GM12875 (cell line): ENCODE results near the gene CTRL.

Experiments
- H3K4me3 ChIP-seq: one replicate; pipeline ENCODE4 v1.5.1; 2011; ENCODE audit warnings: low read depth, low read length, control low read depth
- TF ChIP-seq, protein P1 (sequence below): IDR thresholded peaks from 2 replicates; pipeline ENCODE4 v1.5.1; 2011; ENCODE audit warnings: low read depth, mild to moderate bottlenecking, control low read depth, inconsistent platforms, low read length, moderate library complexity, borderline replicate concordance; ENCODE audit not compliant: insufficient read depth

Gene CTRL

DNA sequence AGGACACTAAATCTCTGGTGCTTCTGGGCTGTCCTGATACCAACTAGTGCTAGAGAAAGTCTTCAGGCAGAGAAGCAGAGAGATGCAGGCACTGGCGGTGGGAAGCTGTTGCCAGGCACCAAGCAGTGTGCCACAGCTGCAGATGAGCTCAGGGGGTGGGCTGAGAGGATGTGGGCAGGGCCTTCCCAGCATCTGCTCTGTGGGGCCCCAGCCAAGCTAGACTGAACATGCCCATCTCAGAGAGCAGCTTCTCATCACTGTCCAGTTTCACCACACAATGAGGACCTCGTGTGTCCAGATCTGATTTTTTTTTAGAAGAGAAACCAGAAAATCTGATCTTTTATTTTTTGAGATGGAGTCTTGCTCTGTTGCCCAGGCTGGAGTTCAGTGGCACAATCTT, 21.5 kb downstream of the CTRL start:
- H3K4me3 ChIP-seq: no peak overlapping the region
- TF ChIP-seq, protein P1, sequence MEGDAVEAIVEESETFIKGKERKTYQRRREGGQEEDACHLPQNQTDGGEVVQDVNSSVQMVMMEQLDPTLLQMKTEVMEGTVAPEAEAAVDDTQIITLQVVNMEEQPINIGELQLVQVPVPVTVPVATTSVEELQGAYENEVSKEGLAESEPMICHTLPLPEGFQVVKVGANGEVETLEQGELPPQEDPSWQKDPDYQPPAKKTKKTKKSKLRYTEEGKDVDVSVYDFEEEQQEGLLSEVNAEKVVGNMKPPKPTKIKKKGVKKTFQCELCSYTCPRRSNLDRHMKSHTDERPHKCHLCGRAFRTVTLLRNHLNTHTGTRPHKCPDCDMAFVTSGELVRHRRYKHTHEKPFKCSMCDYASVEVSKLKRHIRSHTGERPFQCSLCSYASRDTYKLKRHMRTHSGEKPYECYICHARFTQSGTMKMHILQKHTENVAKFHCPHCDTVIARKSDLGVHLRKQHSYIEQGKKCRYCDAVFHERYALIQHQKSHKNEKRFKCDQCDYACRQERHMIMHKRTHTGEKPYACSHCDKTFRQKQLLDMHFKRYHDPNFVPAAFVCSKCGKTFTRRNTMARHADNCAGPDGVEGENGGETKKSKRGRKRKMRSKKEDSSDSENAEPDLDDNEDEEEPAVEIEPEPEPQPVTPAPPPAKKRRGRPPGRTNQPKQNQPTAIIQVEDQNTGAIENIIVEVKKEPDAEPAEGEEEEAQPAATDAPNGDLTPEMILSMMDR: no peak

DNA sequence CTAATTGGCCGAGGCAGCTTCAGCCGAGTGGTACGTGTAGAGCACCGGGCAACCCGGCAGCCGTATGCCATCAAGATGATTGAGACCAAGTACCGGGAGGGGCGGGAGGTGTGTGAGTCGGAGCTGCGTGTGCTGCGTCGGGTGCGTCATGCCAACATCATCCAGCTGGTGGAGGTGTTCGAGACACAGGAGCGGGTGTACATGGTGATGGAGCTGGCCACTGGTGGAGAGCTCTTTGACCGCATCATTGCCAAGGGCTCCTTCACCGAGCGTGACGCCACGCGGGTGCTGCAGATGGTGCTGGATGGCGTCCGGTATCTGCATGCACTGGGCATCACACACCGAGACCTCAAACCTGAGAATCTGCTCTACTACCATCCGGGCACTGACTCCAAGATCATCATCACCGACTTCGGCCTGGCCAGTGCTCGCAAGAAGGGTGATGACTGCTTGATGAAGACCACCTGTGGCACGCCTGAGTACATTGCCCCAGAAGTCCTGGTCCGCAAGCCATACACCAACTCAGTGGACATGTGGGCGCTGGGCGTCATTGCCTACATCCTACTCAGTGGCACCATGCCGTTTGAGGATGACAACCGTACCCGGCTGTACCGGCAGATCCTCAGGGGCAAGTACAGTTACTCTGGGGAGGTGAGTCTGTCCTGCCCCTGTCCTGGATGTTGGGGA, 22.5 kb downstream of the CTRL start:
- H3K4me3 ChIP-seq: no peak overlapping the region
- TF ChIP-seq, protein P1: no peak

DNA sequence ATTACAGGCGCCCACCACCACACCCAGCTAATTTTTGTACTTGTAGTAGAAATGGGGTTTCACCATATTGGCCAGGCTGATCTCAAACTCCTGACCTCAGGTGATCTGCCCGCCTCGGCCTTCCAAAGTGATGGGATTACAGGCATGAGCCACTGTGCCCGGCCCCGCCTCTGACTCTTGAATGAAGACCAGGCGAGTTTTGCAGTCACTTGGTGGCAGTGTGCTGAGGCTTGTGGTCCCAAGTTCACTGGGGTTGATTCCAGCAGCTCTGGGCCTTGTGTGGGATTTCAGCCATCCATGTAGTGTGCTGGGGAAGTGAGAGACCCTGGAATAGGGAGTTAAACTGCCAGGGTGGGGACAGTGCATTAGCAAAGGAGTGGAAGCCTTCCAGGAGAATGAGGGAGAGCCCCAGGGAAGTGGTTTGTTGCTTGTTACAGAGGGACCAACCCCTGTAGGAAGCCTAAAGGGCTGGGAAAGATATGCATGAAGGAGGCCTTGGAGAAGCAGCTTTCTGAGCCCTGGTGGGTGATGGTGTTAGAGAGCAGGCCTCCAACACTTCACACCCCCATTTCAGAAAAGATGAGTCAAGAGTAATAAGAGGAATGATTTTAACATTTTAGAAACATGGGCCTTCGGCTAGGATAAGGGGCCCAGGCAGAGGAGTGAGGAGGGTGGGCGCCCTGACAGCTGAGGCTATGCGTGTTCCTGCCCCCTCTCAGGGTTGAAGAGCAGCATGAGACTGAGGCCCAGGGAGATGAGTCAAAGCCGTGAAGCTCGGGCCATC, 24.1 kb downstream of the CTRL start:
- TF ChIP-seq, protein P1: no peak
- no peak overlapping the region for H3K4me3 ChIP-seq

DNA sequence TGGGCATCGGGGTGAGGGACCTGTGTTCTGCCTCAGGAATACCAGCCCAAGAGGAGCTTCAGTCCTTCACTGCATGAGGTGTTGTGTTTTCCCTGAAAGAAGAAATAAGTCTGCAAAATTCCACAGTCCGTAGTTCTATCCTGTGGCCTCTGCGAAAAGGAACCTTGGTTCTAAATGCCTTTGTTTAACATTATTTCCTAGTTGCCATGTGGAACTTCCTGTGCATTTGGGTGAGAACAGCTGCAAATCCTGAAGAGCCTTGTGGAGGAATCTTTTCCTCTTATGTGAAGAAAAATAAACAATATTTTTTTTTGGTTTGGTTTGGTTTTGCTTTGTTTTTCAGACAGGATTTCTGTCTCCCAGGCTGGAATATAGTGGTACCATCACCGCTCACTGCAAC, 28.8 kb downstream of the CTRL start:
- no peak overlapping the region for H3K4me3 ChIP-seq
- TF ChIP-seq, protein P1: no peak

DNA sequence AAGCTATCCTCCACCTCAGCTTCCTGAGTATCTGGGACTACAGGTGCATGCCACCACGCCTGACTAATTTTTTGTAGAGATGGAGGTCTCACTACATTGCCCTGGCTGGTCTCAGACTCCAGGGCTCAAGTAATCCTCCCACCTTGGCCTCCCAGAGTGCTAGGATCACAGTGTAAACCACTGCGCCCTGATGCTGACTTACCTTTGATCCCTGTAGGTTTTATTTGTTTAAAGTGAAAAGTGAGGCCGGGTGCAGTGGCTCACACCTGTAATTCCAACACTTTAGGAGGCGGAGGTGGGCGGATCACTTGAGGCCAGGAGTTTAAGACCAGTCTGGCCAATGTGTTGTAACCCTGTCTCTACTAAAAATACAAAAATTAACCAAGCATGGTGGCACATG, 29.9 kb downstream of the CTRL start:
- no peak overlapping the region for H3K4me3 ChIP-seq
- TF ChIP-seq, protein P1: no peak

DNA sequence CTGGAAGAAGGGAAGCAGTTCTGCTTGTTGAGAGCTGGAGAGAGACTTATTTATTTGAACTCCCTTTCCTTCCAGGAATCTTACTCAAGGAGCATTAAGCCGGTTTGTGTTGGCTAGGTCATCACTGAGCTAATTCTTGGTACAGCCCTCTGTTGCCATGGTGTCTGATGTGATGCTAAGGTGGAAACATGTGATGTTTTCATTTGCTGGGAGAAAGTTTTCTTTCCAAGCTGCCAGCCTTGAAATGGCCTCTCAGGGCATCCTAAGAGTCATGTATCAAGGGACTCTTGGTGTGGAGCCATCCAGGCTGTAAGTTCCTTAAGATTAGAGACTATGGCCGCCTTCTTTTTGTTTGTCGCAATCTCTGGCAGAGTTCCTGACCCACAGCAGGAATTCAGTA, 34.4 kb downstream of the CTRL start:
- TF ChIP-seq, protein P1: no peak

More for the DNA sequence above, 34.4 kb downstream of the CTRL start:
- no peak overlapping the region for H3K4me3 ChIP-seq
